Measurements from ENCODE around the gene STX16.

- TF ChIP-seq CTCF (IDR thresholded peaks at IDR 0.05): no peak
- TF ChIP-seq POLR2AphosphoS5 (IDR thresholded peaks at IDR 0.05): no peak
- TF ChIP-seq POLR2A (IDR thresholded peaks at IDR 0.05): no peak
- TF ChIP-seq EP300 (IDR thresholded peaks at IDR 0.05; ENCODE audit: low read depth): no peak
Measured at GRCh38 chr20:58614984-58615760, 35.9 kb upstream of the STX16 start.
